Measurements from ENCODE around the gene ERG28.

GRCh38 chr14:75697386-75697785 lies 36.7 kb upstream of the ERG28 start:
- no peak for TF ChIP-seq CTCF (IDR thresholded peaks at IDR 0.05; ENCODE audit: low read depth, low read length)
- TF ChIP-seq EZH2phosphoT487 (IDR thresholded peaks at IDR 0.05; ENCODE audit: low read depth), result no peak
